Stomach (tissue), 9 donors: ENCODE data around the gene ITGA2. TPM values are rescaled to one million over a fixed set of nuclear protein-coding genes. Genes with fewer than 3 reads are reported as not detected.

Source experiments
- DNase-seq, 2 donors: peaks; one replicate each; pipeline versions ENCODE4 v3.0.0 to v3.0.0-alpha.2; 2013 to 2019
- H3K27ac ChIP-seq, 5 donors: fragments of 200-600 bp in 4 of 5; sonication (generic) in 4 of 5; one replicate each; pipeline ENCODE4 v1.5.1; 2013 to 2019; ENCODE audit warnings: mild to moderate bottlenecking in 1 of 5, moderate library complexity in 1 of 5
- H3K27me3 ChIP-seq, 3 donors: fragments of 200-600 bp; sonication (generic); one replicate each; pipeline ENCODE4 v1.5.1; 2017 to 2019; ENCODE audit warnings: mixed run types in 1 of 3
- H3K36me3 ChIP-seq, 4 donors: fragments of 200-600 bp; sonication (generic); 1 replicate in 3 of 4; 2 replicates in 1 of 4; pipeline ENCODE4 v1.5.1; 2016 to 2019
- H3K4me1 ChIP-seq, 4 donors: fragments of 200-600 bp; sonication (generic); one replicate each; pipeline ENCODE4 v1.5.1; 2016 to 2019
- H3K4me3 ChIP-seq, 4 donors: fragments of 200-600 bp; sonication (generic) in 3 of 4; one replicate each; pipeline ENCODE4 v1.5.1; 2016 to 2019; ENCODE audit warnings: mild to moderate bottlenecking in 1 of 4
- H3K9me3 ChIP-seq, 4 donors: fragments of 200-600 bp; sonication (generic); one replicate each; pipeline ENCODE4 v1.5.1; 2016 to 2019
- CTCF ChIP-seq, 7 experiments: fragments of 450-650 bp in 4 of 7; fragments of 200-600 bp in 3 of 7; sonication (generic) in 3 of 7; IDR thresholded peaks; one replicate each; pipeline ENCODE4 v1.5.1; 2016 to 2019; ENCODE audit warnings: antibody characterized with exemption in 7 of 7, control low read depth in 2 of 7, mild to moderate bottlenecking in 1 of 7
- EP300 ChIP-seq: sonication (generic); formaldehyde crosslinking; IDR thresholded peaks from one replicate; pipeline ENCODE4 v1.6.1; 2017; ENCODE audit warnings: antibody characterized with exemption
- POLR2A ChIP-seq, 4 donors: fragments of 450-650 bp; IDR thresholded peaks; one replicate each; pipeline ENCODE4 v1.6.1; 2016; ENCODE audit warnings: antibody characterized with exemption in 4 of 4, control low read depth in 2 of 4, mild to moderate bottlenecking in 1 of 4, moderate library complexity in 1 of 4
- POLR2AphosphoS5 ChIP-seq, 3 donors: sonication (generic); formaldehyde crosslinking; IDR thresholded peaks; one replicate each; pipeline ENCODE4 v1.6.1; 2016; ENCODE audit warnings: antibody characterized with exemption in 3 of 3
- WGBS, 5 donors: extraction: QIAGEN DNeasy Blood & Tissue Kit in 3 of 5; methylation state at CpG; one replicate each; pipeline versions ENCODE4 v1.1.5 to v1.1.7; 2013 to 2018; 5-methylcytosine and 5-hydroxymethylcytosine counted together
- intact Hi-C: fragments of 100-400 bp; cut with DNase I; formaldehyde crosslinking; loops from one replicate; pipeline ENCODE4 v1.15.1; 2023; ENCODE audit warnings: low total_unique reads
- polyA plus RNA-seq, 3 donors: library from polyadenylated mRNA; stranded (reverse); fragments of 200-250 nt; gene quantifications; one replicate each; pipeline ENCODE4 v1.2.3, GENCODE V29; 2013
- total RNA-seq, 5 donors: library from RNA; depleted of rRNA; stranded (reverse); fragments of >200 nt; gene quantifications; one replicate each; pipeline versions ENCODE4 v1.1.0 to v1.2.3, GENCODE V29; 2014 to 2016
- donor health status: healthy with polysubstance abuse.
- donor health status: Bipolar disorder and iron deficiency.
- donor health status: healthy.

ITGA2 gene
- total and polyA plus RNA-seq, 8 donors = 0.58 to 8.3 (median 3.3) TPM

DNA sequence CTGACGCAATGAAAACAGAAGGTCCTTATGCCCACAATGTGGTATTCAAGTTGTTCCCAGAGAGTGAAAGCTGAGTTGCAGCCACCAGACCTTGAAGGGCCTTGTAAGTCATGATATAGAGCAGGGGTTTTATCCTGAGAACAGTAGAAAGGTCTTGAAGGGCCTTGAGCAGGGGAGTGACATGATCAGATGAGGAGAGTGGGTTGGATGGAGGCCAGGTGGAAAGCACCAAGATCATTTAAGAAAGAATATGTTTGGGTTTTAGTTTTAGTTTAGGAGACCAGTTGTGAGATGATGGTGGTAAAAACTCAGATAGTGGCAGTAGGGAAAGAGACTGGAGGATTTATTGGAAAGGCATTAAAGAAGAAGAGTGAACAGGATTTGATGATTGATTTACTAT lies 5.9 kb downstream of the ITGA2 start:
- Histone ChIP-seq H3K4me1 (peaks cover 0 to 19% (median 5%) of the 10 kb centered on the region in 4 donors), H3K4me3 (no peak overlapping the region), H3K27me3 (no peaks in the 10 kb centered on the region), H3K9me3 (no peaks in the 10 kb centered on the region), H3K27ac (no peak overlapping the region), H3K36me3 (no peaks in the 10 kb centered on the region)
- no peak for DNase-seq
- intact Hi-C loops = no loop called here
- 91 to 100% (median 98%) methylated on average over 1 of the region's 1 CpG for WGBS, 5 donors
- TF ChIP-seq POLR2A (IDR thresholded peaks at IDR 0.05) (no peak), CTCF (IDR thresholded peaks at IDR 0.05) (no peak), EP300 (no peak), POLR2AphosphoS5 (IDR thresholded peaks at IDR 0.05) (no peak)

- Histone ChIP-seq H3K27ac (no peak overlapping the region), H3K36me3 (no peaks in the 10 kb centered on the region), H3K9me3 (no peaks in the 10 kb centered on the region), H3K4me3 (no peak overlapping the region), H3K4me1 (peaks cover 0 to 11% (median 0%) of the 10 kb centered on the region in 4 donors), H3K27me3 (no peaks in the 10 kb centered on the region)
- DNase-seq = no peak
- 93 to 100% (median 97%) methylated on average over 1 of the region's 1 CpG for WGBS, 5 donors
- intact Hi-C loops = no loop called here
- no peak for TF ChIP-seq POLR2AphosphoS5 (IDR thresholded peaks at IDR 0.05)
- TF ChIP-seq EP300 = no peak
- TF ChIP-seq POLR2A (IDR thresholded peaks at IDR 0.05) = no peak
- TF ChIP-seq CTCF (IDR thresholded peaks at IDR 0.05) = no peak
Observed at GRCh38 chr5:52995914-52996313, 6.8 kb downstream of the ITGA2 start.

- intact Hi-C loops = no loop called here
- 50 to 63% (median 57%) methylated on average over 1 of the region's 1 CpG for WGBS, 5 donors
- no peak for DNase-seq
- Histone ChIP-seq H3K4me3 (no peak overlapping the region), H3K9me3 (no peaks in the 10 kb centered on the region), H3K27ac (no peak overlapping the region), H3K27me3 (no peaks in the 10 kb centered on the region), H3K36me3 (no peaks in the 10 kb centered on the region), H3K4me1 (peaks cover 0 to 8% (median 0%) of the 10 kb centered on the region in 4 donors)
- TF ChIP-seq POLR2AphosphoS5 (IDR thresholded peaks at IDR 0.05) (no peak), EP300 (no peak), POLR2A (IDR thresholded peaks at IDR 0.05) (no peak), CTCF (IDR thresholded peaks at IDR 0.05) (no peak)
Observed at GRCh38 chr5:52996979-52997378, 7.8 kb downstream of the ITGA2 start.

GRCh38 chr5:52997424-52997823 lies 8.3 kb downstream of the ITGA2 start:
- Histone ChIP-seq H3K27ac (no peak overlapping the region), H3K36me3 (no peaks in the 10 kb centered on the region), H3K27me3 (no peaks in the 10 kb centered on the region), H3K4me1 (peaks cover 0 to 8% (median 0%) of the 10 kb centered on the region in 4 donors), H3K4me3 (no peak overlapping the region), H3K9me3 (no peaks in the 10 kb centered on the region)
- intact Hi-C loops = no loop called here
- WGBS, 5 donors = 31 to 64% (median 37%) methylated on average over 6 of the region's 6 CpGs
- TF ChIP-seq POLR2AphosphoS5 (IDR thresholded peaks at IDR 0.05) = no peak
- TF ChIP-seq EP300 = no peak
- no peak for TF ChIP-seq POLR2A (IDR thresholded peaks at IDR 0.05)
- TF ChIP-seq CTCF (IDR thresholded peaks at IDR 0.05) = no peak
- peak in 1 of 2 donors; percentile 61 for DNase-seq
